Measurements from ENCODE around the gene EYS.
"Not testable (repeated sequence)": the region's sequence is repeated elsewhere in the genome, so short reads cannot be mapped to it uniquely, and the experiment has no call there.

The EYS gene

DNA sequence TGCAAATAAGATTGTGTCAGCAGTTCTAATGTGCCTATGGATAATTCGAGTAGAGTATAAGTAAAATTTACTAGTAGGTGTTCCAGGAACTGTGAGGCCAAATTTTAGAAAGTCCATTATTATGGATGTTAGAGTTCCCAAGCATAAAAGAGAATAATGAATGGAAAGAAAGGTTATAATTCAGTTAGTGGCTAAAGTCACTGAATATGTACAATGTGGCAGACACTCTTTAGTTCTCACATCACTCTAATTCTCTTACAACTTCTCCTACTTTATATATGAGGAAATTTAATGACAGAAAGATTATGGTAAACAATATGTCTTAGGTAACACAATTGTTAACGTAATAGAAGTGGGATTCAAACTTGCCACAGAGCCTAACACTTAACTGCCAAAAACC, 75.3 kb downstream of the EYS start:
- DNase-seq: no peak

DNA sequence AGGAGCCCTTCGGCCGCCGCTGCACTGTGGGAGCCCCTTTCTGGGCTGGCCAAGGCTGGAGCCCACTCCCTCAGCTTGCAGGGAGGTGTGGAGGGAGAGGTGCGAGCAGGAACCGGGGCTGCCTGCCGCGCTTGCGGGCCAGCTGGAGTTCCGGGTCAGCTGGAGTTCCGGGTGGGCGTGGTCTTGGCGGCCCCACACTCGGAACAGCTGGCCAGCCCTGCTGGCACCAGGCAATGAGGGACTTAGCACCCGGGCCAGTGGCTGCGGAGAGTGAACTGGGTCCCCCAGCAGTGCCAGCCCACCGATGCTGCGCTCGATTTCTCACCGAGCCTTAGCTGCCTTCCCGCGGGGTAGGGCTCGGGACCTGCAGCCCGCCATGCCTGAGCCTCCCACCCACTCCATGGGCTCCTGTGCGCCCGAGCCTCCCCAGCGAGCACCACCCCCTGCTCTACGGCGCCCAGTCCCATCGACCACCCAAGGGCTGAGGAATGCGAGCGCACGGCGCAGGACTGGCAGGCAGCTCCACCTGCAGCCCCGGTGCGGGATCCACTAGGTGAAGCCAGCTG, 79.5 kb downstream of the EYS start:
- not testable (repeated sequence) for DNase-seq

DNA sequence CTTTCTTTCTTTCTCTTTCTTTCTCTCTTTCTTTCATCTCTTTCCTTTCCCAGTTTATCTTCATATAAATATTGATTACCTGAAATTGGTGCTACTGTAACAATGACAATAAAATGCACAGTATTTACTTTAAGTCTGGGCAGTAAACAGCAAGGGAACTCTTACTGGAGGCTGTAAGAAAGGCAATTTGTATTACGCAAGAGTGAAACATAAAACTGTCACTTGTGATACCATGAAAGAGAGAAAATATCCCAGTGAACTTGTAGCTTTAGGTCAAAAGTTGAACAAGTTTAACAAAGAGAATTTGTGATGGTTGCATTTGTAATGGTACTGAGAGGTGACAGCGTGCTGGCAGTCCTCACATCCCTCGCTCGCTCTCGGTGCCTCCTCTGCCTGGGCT, 80.0 kb downstream of the EYS start:
- DNase-seq: no peak

DNA sequence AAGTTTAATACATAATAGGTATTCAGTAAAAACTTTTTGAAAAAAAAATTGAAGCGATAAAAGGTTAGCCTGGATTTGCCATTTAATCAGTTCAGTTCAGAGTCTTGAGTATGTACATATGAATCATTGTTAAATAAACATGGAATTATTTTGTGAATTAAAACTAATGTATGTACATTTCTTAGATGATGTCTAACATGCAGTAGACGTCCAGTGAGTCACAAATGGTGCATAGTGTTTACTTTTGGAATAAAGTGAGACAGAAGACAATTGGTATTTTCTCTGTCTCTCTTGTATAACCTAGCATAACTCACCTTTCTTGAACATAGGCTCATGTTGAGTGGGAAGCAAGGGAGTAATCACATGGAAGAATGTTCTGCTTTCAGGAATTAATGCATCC, 83.5 kb downstream of the EYS start:
- no peak for DNase-seq

DNA sequence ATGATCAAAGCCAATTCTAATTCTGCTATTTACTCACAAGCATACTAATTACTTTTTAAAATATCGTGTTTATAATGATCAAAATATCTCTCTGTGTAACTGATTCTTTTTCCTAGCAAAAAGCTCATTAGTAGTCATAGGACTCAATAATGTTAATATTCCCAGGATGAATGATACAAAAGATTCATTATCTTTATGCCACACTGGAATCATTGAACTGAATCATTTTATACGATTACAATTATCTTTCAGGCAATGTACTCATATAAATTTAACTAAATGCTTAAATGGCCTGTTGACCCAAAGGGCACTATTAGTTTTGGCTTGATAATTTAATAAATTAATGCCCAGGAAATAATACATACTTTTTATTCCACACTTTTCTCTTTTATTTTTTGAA, 96.3 kb downstream of the EYS start:
- no peak for DNase-seq

DNA sequence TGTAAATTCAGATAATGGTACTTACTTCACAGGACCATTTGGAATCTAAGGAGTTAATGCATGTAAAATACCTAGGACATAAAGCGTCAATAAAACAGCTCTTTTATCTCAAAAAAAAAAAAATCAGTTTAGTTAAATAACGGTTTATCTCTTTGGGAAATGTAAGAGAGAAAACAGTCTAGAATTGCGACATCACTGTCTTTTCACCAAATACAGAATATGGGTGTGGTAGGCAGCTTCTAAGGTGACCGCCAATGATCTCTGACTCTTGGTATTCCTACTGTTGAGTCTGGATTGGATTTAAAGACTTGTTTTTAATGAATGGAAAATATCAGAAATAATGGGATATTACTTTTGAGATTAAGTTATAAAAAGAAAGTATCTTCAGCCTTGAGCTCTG, 111.5 kb downstream of the EYS start:
- DNase-seq: no peak

DNA sequence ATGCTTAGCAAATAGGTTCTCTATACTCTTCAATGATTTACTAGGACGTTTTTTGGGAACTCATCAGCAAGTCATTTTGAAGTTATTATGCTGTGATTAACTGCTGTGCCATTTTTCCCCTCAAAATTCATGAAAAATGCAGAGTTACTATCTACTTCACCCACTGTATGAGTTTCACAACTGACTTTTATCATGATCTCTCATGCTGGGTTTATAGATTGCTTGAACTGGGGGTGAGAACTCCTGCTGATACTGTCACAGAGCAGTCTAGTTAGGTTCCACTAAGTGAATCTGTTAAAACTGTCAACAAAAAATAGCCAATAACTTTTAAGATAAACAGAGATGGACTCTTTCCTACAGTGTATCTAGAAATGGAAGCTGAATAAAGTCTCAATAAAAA, 136.7 kb downstream of the EYS start:
- no peak for DNase-seq

DNA sequence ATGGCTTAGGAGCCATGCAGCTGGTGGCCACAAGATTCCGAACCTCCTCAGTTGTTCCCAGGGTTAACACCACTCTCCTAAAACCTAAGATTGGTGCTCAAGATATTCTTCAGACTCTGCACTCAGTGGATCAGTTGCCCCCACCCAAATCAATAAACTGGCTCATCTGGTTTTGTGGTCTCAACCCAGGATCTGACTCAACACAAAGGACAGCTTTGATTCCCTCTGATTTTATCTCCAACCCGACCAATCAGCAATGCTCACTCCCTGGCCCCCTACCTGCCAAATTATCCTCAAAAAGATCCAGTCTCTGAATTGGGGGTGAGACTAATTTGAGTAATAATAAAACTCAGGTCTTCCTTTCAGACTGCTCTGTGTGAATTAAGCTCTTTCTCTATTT, 137.5 kb downstream of the EYS start:
- no peak for DNase-seq

DNA sequence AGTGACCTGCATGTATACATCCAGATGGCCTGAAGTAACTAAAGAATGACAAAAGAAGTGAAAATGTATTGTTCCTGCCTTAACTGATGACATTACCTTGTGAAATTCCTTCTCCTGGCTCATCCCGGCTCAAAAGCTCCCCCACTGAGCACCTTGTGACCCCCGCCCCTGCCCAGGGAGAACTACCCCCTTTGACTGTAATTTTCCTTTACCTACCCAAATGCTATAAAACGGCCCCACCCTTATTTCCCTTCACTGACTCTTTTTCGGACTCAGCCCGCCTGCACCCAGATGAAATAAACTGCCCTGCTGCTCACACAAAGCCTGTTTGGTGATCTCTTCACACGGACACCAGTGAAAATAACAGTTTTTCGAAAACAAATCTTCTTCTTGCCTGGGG, 138.0 kb downstream of the EYS start:
- DNase-seq: not testable (repeated sequence)

DNA sequence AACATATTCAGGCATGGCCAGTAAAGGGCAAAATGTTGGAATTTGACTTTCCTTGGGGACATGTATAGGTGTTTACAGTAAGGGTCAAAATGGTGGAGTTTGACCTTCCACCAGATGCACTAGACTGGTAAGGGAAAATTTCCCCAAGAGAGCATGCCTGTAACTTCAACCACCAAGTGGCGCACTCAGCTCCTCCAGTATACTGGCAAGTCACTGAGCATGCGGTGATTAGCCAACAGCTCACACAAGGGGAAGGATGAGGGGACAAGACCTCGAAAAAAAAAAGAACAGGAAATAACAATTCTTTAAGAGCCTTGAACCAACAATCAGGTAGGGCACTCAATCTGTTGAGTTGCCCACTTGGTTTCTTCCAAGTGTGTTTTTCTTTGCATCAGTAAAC, 140.9 kb downstream of the EYS start:
- DNase-seq: no peak

DNA sequence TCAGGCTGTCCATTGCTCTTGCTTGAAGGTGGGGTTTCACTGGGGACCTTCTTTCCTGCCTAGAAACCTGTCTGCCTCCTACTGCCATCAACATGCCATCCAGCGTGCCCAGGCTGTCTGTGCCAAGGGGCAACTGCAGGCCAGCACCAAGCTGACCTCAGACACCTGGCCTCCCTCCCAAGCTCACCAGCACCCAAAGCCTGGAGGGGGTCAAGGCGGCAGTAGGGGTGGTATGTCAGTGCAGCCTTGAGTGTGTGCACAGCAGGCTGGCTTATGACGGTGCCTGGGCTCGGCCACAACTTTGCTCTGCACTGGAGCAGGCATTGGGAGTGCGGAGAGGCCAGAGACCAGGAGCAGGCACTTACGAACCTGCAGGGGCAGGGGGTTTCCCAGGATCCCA, 149.0 kb downstream of the EYS start:
- DNase-seq: no peak

DNA sequence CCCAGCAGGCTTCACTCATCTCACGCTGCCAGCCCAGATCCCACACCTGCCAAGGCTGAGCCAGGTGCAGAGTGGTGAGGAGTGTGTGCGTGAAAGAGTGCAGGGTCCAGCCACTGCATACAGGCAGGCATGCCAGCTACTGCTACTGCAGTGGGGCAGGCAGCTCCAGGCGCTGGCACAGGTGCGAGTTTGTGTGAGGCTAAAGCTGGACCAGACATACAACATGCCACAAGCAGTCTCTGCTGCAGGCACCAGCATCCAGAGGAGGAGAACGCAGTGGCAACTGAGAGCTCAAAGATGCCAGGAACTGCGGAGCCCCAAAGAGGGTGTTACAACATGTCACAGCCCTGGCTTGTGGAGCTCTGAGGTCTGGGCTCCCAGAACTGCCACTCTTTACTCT, 149.8 kb downstream of the EYS start:
- no peak for DNase-seq

DNA sequence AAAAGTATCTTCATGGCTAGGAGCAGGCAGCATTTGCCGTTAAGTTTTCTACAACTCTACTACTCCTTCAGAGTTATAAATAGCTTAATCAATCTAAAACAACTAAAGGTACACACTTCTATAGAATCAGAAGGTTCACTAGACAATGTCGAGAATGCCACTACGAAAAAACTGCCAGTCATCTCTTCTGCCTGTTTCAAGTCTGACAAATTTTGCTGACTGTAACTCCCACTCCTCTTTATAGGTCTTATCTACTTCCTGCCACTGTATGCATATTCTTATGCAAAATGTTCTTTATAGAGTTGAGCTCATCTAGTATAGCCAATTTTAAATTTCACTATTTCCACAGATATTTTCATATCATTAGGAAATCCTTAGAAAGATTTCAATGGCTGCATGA, 160.1 kb downstream of the EYS start:
- no peak for DNase-seq

DNA sequence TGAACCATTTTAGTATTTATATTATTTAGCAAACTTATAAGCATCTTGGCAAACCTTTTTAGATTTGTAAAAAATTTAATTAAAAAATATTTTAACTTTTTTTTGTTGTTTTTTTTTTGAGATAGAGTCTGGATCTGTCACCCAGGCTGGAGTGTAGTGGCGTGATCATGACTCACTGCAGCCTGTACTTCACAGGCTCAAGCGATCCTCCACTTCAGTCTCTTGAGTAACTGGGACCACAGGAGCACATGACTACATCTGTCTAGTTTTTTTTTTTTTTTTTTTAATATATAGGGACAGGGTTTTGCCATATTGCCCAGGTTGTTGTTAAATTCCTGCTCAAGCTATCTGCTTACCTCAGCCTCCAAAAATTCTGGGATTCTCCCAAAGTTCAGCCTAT, 161.1 kb downstream of the EYS start:
- DNase-seq: no peak

DNA sequence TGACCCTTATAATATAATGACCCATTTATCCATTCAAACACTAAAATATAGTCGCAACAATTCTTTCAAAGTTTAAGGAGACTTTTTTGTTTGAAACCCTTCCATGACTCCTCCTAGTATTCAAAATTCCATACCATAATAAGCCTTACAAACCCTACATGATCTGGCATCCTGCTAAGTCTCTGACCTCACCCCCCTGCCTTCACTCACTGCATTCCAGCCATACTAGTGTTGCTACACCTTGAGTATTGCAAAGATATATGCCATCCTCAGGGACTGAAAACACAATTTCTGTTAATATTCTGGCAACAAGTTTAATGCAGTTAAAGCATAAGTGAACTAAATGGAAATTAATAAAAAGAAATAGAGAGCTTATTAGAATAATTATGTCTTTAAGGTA, 168.4 kb downstream of the EYS start:
- DNase-seq: no peak

DNA sequence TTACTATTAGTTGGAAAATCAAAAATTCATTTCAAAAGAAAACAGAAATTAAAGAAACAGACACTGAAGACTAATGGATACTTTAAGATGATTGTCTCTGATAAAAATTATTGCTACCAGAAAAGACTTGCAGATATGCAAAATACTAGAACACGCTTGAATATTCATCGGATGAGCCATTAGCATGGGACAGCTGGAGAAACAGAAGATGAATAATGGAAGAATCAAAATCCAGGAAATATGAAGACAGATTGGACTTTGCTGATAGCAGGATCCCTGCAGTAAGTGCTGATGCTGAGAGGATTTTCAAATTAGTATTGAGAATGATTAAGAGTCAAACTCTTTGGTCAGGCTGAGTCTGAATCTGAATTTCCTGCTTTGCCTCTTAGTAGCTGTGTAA, 169.4 kb downstream of the EYS start:
- no peak for DNase-seq

DNA sequence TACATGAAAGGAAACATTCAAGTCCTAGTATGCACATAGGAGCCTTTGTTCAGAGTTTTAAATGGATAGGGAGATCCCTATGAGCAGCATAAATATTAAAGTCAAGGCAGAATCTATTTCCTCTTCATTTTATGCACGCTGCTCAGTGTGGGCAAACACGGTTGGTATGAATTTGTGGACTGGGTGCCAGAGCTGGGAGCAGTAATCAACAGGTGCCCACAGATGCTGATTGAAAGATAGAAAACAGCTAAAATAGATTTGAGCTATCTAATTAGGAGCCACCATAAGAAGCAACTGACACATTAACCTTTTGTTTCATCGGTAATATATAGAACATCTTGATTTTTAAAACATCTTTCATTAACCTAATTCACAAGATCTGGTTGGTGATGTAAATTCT, 175.5 kb downstream of the EYS start:
- no peak for DNase-seq

DNA sequence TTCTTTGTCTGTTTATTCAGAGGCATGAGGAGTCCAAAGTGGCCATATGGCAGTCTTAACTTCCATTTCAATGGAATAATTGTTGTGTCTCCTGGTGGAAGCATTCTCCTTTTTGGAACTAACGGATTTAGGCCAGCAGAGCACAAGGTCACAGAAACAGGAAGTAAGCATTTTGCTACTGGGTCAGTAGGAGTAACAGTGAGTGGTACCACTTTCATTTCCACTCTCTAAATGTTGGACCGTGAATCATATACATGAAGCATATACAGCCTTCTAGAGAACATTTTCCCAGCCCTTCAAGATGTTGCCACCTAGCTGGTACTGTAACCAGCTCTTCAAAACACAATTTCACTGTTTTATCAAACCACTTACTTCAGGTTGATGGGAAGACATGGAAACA, 182.8 kb downstream of the EYS start:
- DNase-seq: no peak

DNA sequence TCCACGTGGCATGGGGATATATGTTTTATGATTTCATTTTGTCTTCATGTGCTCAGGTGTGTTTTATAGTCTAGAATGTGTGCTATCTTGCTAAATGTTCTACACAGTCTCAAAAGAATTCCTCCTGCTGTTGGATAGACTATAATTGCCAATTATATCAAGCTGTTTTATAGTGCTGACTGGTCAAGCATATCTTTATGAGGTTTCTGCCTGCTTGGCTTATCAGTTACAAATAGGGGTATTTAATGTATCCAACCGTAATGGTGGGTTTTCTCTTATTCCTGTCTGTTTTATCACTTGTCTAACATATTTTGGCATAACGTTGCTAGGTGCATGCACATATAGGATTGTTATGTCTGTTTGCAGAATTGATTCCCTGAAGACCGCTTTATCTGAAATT, 201.3 kb downstream of the EYS start:
- DNase-seq: no peak

DNA sequence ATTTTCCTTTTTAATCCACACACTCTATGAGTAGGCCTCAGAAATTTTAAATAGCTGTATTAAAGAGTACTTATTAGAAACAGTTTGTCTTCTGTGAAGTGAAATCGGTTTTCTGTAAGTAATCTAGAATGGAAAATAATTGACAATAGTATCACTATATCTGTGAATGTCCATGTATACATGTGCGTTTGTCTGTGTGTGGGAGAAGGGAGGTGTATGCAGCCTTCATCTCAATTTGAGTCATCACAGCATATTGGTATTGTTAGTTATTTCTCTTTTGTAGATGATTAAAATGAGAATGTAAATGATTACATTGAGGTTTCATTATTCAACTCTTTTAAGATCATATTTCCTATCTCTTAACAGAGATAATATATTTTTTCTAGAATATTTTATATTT, 206.0 kb downstream of the EYS start:
- DNase-seq: no peak

DNA sequence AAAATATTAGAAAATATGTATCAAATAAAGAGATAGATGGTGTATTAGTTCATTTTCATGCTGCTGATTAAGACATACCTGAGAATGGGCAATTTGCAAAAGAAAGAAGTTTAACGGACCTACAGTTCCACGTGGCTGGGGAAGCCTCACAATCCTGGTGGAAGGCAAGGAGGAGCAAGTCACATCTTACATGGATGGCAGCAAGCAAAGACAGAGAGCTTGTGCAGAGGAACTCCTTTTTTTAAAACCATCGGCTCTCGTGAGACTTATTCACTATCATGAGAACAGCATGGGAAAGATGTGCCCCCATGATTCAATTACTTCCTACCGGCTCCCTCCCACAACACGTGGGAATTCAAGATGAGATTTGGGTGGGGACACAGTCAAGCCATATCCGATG, 223.4 kb downstream of the EYS start:
- DNase-seq: not testable (repeated sequence)

DNA sequence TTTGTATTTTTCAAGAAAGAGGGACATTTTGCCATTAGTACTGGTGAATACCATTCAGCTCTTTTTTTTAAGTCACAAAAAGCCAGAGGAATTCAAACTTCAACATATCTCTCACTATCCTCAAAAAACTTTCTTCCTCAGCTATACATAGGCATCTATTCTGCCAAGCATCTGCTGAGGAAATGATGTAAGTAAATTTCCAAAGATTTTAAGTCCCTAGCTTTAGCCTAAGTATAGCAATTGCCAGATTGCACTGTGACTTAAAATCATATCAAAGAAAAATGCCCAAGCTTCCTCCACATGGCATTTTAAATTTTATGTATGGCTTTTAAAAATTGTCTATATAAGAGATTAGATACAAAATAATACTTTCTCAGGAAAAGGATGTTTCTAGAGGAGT, 237.4 kb downstream of the EYS start:
- no peak for DNase-seq

DNA sequence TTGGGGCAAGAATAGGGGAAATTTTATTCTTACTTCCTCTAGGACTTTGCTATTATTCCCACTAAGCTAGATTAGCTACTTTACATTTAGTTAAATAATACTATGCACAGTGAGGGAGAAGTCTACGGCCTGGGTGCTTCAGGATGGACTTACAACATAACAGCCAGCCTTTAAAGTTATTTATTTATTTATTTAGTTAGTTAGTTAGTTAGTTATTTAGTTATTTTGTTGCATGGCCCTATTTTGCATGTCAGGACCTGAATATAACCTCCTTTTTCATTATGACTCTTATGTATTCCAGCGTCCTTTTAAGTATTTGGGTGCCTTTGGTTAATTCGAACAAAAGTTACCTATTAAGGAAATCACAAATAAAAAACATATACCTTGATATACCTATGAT, 238.7 kb downstream of the EYS start:
- no peak for DNase-seq

DNA sequence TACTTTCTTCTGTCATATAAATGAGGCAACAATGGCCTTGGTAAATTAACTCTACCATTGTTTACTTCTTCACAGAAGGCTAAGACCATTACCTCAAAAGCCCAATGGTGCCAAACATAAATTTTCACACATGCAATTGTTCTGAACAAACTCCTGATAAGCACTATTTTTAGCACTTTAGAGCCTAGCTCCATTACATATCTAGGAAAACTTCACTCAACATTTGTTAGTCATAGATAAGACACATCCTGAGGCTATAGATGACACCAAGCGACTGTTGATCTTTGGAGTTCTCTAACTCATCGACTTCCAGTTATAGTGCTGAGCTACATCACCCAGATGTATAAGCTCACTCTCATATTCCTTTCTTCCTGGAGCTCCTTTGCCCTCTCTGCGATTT, 245.9 kb downstream of the EYS start:
- no peak for DNase-seq

DNA sequence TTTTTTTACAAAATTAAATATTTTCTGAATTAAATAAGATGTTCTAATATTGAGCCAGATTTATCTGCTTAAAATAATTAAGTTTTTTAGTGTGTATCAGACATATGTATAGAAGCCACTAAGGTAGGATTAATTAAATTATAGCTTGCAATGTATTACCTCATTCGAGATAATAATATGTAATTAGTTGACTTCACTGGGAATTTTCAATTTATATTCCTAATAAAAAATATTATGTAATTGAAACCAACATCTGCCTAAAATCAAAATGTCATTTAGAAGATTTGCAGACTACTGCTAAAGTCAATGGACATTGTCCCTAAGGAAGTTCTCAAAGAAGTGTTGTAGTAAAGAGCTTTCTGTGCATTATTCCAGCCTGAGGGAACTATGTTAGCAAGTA, 254.7 kb downstream of the EYS start:
- no peak for DNase-seq

DNA sequence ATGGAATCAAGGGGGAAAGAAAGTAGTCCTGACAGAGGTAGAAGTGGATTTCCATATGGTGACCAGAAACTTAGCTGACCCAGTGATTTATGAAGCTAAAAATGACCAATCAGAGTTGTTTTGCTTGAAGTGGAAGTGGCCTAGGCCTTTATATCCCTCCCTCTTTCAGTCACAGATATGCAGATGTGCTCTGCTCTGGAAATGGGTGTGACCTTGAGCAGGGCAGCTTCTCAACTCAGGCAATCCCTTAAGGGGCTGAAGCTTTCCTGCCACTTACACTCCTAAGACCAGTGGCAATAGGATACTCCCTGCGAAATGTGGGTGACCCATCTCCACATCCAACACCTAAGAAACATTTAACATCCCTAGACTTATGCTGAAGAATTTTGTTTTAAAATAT, 256.6 kb downstream of the EYS start:
- DNase-seq: no peak

All from DMS79 treated with DMSO at 0.1 percent for 48 hours (cell line).